HCT116 (cell line): ENCODE measurements around the gene DLX4. TPM values are rescaled to one million over a fixed set of nuclear protein-coding genes. Genes with fewer than 3 reads are reported as not detected.

Experiments used
- ATAC-seq: fragments of 200-7000 bp; cut with Tn5 transposase; 2 replicates; pipeline ENCODE4 v1.9.1; 2020; ENCODE audit warnings: mild to moderate bottlenecking, moderate library complexity
- BruUV-seq: library from RNA; stranded (reverse); fragments of 400-500 nt; replicated peaks from 2 replicates; lab custom pipeline; 2021; lab: Mats Ljungman, UMichigan
- CTCF ChIA-PET: fragments of 300-600 bp; sonication (Branson Sonifier 250); formaldehyde crosslinking; loops from one replicate; lab custom pipeline; 2021; ENCODE audit warnings: antibody characterized with exemption; lab: Charles Lee
- POLR2A ChIA-PET: fragments of 300-600, 350-600 bp; sonication (Branson Sonifier 250); formaldehyde crosslinking; loops from one replicate; lab custom pipeline; 2021; ENCODE audit warnings: antibody characterized with exemption; lab: Charles Lee
- RAD21 ChIA-PET, 2 experiments: fragments of 300-600 bp; sonication (Branson Sonifier 250); formaldehyde crosslinking; loops; one replicate each; lab custom pipeline; 2023; ENCODE audit warnings: low total read pairs in 2 of 2; ENCODE audit not compliant: uncharacterized antibody in 2 of 2, unreplicated experiment in 2 of 2, low non-redundant PET in 1 of 2; lab: Charles Lee
- DNase-seq: peaks from one replicate; pipeline ENCODE4 v3.0.0-alpha.2; 2010; ENCODE audit warnings: low read depth, low spot score
- H2AFZ ChIP-seq: fragments of 200-600 bp; shearing (Covaris generic), sonication (generic); 2 replicates; pipeline ENCODE4 v1.6.1; 2017; ENCODE audit warnings: low read depth, mixed run types, mixed read lengths, antibody characterized with exemption, low read length; ENCODE audit not compliant: poor library complexity, severe bottlenecking
- H3K27ac ChIP-seq: 2 replicates; pipeline ENCODE4 v1.5.1; 2012; ENCODE audit warnings: low read depth, low read length
- H3K27me3 ChIP-seq: fragments of 200-600 bp; sonication (generic); 2 replicates; pipeline ENCODE4 v1.6.1; 2016; ENCODE audit warnings: mixed run types, low read length, mixed read lengths; ENCODE audit not compliant: insufficient read depth
- H3K36me3 ChIP-seq, 2 experiments: fragments of 200-500 bp in 1 of 2; fragments of 200-600 bp in 1 of 2; sonication (Bioruptor generic) in 1 of 2; sonication (generic) in 1 of 2; 2 replicates each; pipeline versions ENCODE4 v1.5.1 to v1.6.1; 2014 to 2016; ENCODE audit warnings: low read length in 2 of 2, inconsistent platforms in 1 of 2, mixed read lengths in 1 of 2, mixed run types in 1 of 2; ENCODE audit not compliant: insufficient read depth in 2 of 2, control insufficient read depth in 1 of 2
- H3K4me1 ChIP-seq, 2 experiments: fragments of 200-600 bp in 1 of 2; sonication (generic) in 1 of 2; 2 replicates each; pipeline versions ENCODE4 v1.5.1 to v1.6.1; 2012 to 2017; ENCODE audit warnings: low read length in 2 of 2, inconsistent platforms in 1 of 2, mild to moderate bottlenecking in 1 of 2, mixed read lengths in 1 of 2, mixed run types in 1 of 2, moderate library complexity in 1 of 2; ENCODE audit not compliant: insufficient read depth in 2 of 2, control insufficient read depth in 1 of 2
- H3K4me2 ChIP-seq: fragments of 200-600 bp; sonication (generic); 2 replicates; pipeline ENCODE4 v1.6.1; 2017; ENCODE audit warnings: mixed run types, low read length, mixed read lengths
- H3K4me3 ChIP-seq, 2 experiments: fragments of 200-600 bp in 1 of 2; sonication (generic) in 1 of 2; replicated peaks in 1 of 2; 2 replicates each; pipeline ENCODE4 v1.5.1; 2011 to 2016; ENCODE audit warnings: low read length in 2 of 2, control low read depth in 1 of 2, low read depth in 1 of 2, mild to moderate bottlenecking in 1 of 2, mixed read lengths in 1 of 2, mixed run types in 1 of 2
- H3K79me2 ChIP-seq: fragments of 200-600 bp; sonication (generic); 2 replicates; pipeline ENCODE4 v1.6.1; 2017; ENCODE audit warnings: mild to moderate bottlenecking, mixed run types, low read length, moderate library complexity, mixed read lengths; ENCODE audit not compliant: insufficient read depth
- H3K9ac ChIP-seq: fragments of 200-600 bp; sonication (generic); 2 replicates; pipeline ENCODE4 v1.6.1; 2016; ENCODE audit warnings: low read length, mixed read lengths
- H3K9me2 ChIP-seq: fragments of 200-600 bp; sonication (generic), shearing (Covaris generic); 2 replicates; pipeline ENCODE4 v1.6.1; 2017; ENCODE audit warnings: mixed run types, mild to moderate bottlenecking, moderate library complexity; ENCODE audit not compliant: insufficient read depth
- H3K9me3 ChIP-seq, 2 experiments: fragments of 200-500 bp in 1 of 2; fragments of 200-600 bp in 1 of 2; sonication (Bioruptor generic) in 1 of 2; sonication (generic) in 1 of 2; 2 replicates each; pipeline ENCODE4 v1.6.1; 2014 to 2017; ENCODE audit warnings: low read length in 2 of 2, mixed read lengths in 2 of 2, inconsistent platforms in 1 of 2, low read depth in 1 of 2, mild to moderate bottlenecking in 1 of 2, mixed run types in 1 of 2, moderate library complexity in 1 of 2; ENCODE audit not compliant: control insufficient read depth in 1 of 2, insufficient read depth in 1 of 2
- H4K20me1 ChIP-seq: fragments of 200-600 bp; sonication (generic), shearing (Covaris generic); 2 replicates; pipeline ENCODE4 v1.6.1; 2017; ENCODE audit warnings: mixed run types, mild to moderate bottlenecking, moderate library complexity; ENCODE audit not compliant: insufficient read depth
- CBX3 ChIP-seq: IDR thresholded peaks from 2 replicates; pipeline ENCODE4 v1.6.1; 2012; ENCODE audit warnings: low read depth
- EGR1 ChIP-seq: IDR thresholded peaks from 2 replicates; pipeline ENCODE4 v1.6.1; 2012; ENCODE audit warnings: low read depth
- ELF1 ChIP-seq: IDR thresholded peaks from 2 replicates; pipeline ENCODE4 v1.6.1; 2012; ENCODE audit warnings: low read depth, borderline replicate concordance
- EZH2 ChIP-seq: fragments of 200-600 bp; sonication (generic); IDR thresholded peaks from 2 replicates; pipeline ENCODE4 v1.6.1; 2017; ENCODE audit warnings: antibody characterized with exemption, mixed run types
- POLR2A ChIP-seq: IDR thresholded peaks from 2 replicates; pipeline ENCODE4 v1.7.0; 2011; ENCODE audit warnings: borderline replicate concordance; ENCODE audit not compliant: insufficient read depth, insufficient read length; ENCODE audit errors: extremely low read depth
- POLR2AphosphoS5 ChIP-seq: IDR thresholded peaks from 2 replicates; pipeline ENCODE4 v1.6.1; 2011; ENCODE audit warnings: mild to moderate bottlenecking, low read depth, low read length, moderate library complexity
- RAD21 ChIP-seq: IDR thresholded peaks from 2 replicates; pipeline ENCODE4 v1.6.1; 2012; ENCODE audit warnings: low read depth, mild to moderate bottlenecking
- SP1 ChIP-seq: IDR thresholded peaks from 2 replicates; pipeline ENCODE4 v1.6.1; 2012; ENCODE audit warnings: low read depth
- SRF ChIP-seq: IDR thresholded peaks from 2 replicates; pipeline ENCODE4 v1.6.1; 2012; ENCODE audit warnings: low read depth
- YY1 ChIP-seq: IDR thresholded peaks from 2 replicates; pipeline ENCODE4 v1.6.1; 2011; ENCODE audit warnings: low read length, low read depth, moderate library complexity, mild to moderate bottlenecking; ENCODE audit not compliant: insufficient replicate concordance; ENCODE audit errors: extremely low read depth
- ZNF274 ChIP-seq: fragments of 200-500 bp; sonication (Bioruptor generic); IDR thresholded peaks from 2 replicates; pipeline ENCODE4 v1.6.1; 2014; ENCODE audit warnings: mild to moderate bottlenecking, low read depth, low read length, inconsistent platforms
- intact Hi-C: fragments of 100-400 bp; cut with micrococcal nuclease; formaldehyde crosslinking; loops from 2 replicates; pipeline ENCODE4 v1.10.0; 2022
- total RNA-seq: library from RNA; stranded (reverse); gene quantifications from one replicate; pipeline ENCODE4 v1.2.1, GENCODE V29; 2021; ENCODE audit not compliant: unreplicated experiment
- TF ChIP-seq, protein P1 (sequence below): IDR thresholded peaks from 2 replicates; pipeline ENCODE4 v1.6.1; 2011; ENCODE audit warnings: mild to moderate bottlenecking, low read length, moderate library complexity; ENCODE audit not compliant: insufficient replicate concordance; ENCODE audit errors: extremely low read depth
- TF ChIP-seq, protein P2 (sequence below): IDR thresholded peaks from 2 replicates; pipeline ENCODE4 v1.6.1; 2012
- TF ChIP-seq, protein P3 (sequence below): IDR thresholded peaks from 2 replicates; pipeline ENCODE4 v1.6.1; 2012
- TF ChIP-seq, protein P4 (sequence below): IDR thresholded peaks from 2 replicates; pipeline ENCODE4 v1.6.1; 2012; ENCODE audit warnings: low read depth

Gene DLX4
- total RNA-seq, 1 experiment from 2014 or later = 14.0 TPM

DNA sequence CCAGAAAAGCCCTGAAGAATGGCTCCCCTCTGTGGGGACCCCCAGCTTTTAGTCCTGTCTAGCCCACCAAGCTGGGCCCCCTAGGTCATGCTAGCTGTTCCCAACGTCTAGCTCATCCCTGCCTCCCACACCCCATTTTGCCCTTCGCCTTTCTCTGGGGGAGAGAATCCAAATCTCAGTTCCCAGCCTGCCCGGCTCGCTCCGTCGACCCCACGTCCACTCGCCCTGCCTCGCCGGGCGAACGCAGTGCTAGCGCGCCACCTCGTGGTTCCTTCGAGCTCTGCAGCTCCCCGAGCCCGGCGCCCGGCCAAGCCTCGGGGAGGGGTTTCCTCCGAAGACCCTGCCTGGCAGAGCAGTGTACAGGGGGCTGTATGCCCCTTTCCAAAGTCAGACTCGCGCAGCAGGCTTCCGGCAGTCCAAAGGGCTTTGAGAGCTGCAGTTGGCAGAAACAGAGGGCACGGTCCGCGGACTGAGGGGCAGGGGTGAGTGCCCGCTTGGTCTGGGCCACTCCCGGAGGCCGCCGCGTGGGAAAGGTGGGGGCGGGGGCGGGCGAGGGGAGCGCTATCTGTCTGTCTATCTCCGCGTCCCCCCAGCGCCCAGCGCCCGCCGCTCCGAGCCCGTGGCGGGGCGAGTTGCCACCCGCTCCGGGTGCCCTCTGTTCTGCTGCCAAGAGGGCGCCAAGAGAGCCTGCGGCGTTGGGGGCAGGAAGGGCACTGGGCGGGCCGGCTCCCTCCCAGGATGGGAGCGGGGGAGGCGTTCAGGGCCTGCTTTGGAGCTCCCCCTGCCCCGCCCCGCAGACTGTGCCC, 27.7 kb downstream of the DLX4 start (continued):
- TF ChIP-seq YY1 = peak; percentile 18
- no peak for TF ChIP-seq EZH2
- peak; percentile 100 for TF ChIP-seq RAD21
- TF ChIP-seq POLR2AphosphoS5 = peak; percentile 31; the same call in 1 of the 2 replicates

DNA sequence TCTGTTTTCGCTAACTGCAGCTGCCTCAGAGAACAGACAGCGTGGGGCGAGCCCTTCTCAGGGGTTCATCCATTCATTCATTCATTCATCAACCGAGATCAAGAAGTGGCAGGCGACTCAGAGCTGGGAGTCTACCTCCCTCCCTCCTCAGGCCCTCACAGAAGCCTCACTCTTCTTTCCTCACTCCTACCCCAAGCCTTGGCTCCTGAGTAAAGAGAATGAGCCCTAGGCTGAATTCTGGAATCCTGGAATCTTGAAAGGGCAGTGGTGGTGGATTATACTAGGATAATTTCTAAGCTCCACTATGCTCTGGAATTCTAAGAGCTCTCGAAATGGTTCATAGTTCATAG, 28.3 kb downstream of the DLX4 start:
- DNase-seq = no peak
- ChIA-PET RAD21 (interaction anchor here (0.9 to 3.5 kb wide), 22 partner anchors 9 to 430 kb away, joined by 3 to 36 read pairs (median 5); partner anchors contain the start of genes PDK2 (in 1 of the 2) and SLC35B1 (in 1 of the 2)), POLR2A (interaction anchor here (1.0 to 2.5 kb wide), 11 partner anchors 45 to 440 kb away, joined by 3 to 17 read pairs (median 4); partner anchors contain the start of genes FAM117A, ITGA3 and SLC35B1), CTCF (interaction anchor here (0.9 to 5.6 kb wide), 43 partner anchors 8 to 589 kb away, joined by 3 to 196 read pairs (median 7); partner anchors contain the start of genes ITGA3, KAT7, PHB1 and SLC35B1)
- no peak for ATAC-seq
- Histone ChIP-seq H3K4me2 (peak overlapping the region; percentile 91), H2AFZ (peak overlapping the region; percentile 87), H4K20me1 (no peaks in the 10 kb centered on the region), H3K27ac (peak overlapping the region; percentile 16; the same call in 1 of the 2 replicates), H3K4me1 (peaks cover 14 to 30% of the 10 kb centered on the region in 2 experiments), H3K79me2 (no peaks in the 10 kb centered on the region), H3K36me3 (no peaks in the 10 kb centered on the region), H3K9ac (peak overlapping the region; percentile 61), H3K9me2 (no peaks in the 10 kb centered on the region), H3K4me3 (peak overlapping the region; percentile 56 to 69), H3K9me3 (no peaks in the 10 kb centered on the region), H3K27me3 (peaks cover 6% of the 10 kb centered on the region; the same call in 1 of the 2 replicates)
- BruUV-seq = no TSS peak
- TF ChIP-seq YY1 = no peak
- TF ChIP-seq, protein P1, sequence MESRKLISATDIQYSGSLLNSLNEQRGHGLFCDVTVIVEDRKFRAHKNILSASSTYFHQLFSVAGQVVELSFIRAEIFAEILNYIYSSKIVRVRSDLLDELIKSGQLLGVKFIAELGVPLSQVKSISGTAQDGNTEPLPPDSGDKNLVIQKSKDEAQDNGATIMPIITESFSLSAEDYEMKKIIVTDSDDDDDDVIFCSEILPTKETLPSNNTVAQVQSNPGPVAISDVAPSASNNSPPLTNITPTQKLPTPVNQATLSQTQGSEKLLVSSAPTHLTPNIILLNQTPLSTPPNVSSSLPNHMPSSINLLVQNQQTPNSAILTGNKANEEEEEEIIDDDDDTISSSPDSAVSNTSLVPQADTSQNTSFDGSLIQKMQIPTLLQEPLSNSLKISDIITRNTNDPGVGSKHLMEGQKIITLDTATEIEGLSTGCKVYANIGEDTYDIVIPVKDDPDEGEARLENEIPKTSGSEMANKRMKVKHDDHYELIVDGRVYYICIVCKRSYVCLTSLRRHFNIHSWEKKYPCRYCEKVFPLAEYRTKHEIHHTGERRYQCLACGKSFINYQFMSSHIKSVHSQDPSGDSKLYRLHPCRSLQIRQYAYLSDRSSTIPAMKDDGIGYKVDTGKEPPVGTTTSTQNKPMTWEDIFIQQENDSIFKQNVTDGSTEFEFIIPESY = no peak
- TF ChIP-seq SP1 = no peak
- no peak for TF ChIP-seq EZH2
- TF ChIP-seq, protein P2, sequence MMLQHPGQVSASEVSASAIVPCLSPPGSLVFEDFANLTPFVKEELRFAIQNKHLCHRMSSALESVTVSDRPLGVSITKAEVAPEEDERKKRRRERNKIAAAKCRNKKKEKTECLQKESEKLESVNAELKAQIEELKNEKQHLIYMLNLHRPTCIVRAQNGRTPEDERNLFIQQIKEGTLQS = no peak
- no peak for TF ChIP-seq POLR2A
- TF ChIP-seq CBX3 = no peak
- no peak for TF ChIP-seq SRF
- no peak for TF ChIP-seq ZNF274
- TF ChIP-seq ELF1 = no peak
- TF ChIP-seq, protein P3, sequence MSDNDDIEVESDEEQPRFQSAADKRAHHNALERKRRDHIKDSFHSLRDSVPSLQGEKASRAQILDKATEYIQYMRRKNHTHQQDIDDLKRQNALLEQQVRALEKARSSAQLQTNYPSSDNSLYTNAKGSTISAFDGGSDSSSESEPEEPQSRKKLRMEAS = no peak
- TF ChIP-seq EGR1 = no peak
- TF ChIP-seq, protein P4, sequence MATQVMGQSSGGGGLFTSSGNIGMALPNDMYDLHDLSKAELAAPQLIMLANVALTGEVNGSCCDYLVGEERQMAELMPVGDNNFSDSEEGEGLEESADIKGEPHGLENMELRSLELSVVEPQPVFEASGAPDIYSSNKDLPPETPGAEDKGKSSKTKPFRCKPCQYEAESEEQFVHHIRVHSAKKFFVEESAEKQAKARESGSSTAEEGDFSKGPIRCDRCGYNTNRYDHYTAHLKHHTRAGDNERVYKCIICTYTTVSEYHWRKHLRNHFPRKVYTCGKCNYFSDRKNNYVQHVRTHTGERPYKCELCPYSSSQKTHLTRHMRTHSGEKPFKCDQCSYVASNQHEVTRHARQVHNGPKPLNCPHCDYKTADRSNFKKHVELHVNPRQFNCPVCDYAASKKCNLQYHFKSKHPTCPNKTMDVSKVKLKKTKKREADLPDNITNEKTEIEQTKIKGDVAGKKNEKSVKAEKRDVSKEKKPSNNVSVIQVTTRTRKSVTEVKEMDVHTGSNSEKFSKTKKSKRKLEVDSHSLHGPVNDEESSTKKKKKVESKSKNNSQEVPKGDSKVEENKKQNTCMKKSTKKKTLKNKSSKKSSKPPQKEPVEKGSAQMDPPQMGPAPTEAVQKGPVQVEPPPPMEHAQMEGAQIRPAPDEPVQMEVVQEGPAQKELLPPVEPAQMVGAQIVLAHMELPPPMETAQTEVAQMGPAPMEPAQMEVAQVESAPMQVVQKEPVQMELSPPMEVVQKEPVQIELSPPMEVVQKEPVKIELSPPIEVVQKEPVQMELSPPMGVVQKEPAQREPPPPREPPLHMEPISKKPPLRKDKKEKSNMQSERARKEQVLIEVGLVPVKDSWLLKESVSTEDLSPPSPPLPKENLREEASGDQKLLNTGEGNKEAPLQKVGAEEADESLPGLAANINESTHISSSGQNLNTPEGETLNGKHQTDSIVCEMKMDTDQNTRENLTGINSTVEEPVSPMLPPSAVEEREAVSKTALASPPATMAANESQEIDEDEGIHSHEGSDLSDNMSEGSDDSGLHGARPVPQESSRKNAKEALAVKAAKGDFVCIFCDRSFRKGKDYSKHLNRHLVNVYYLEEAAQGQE = no peak
- intact Hi-C loops = loop anchor here (1.0 to 2.0 kb wide), 2 partner anchors 208 to 429 kb away; partner anchors contain the start of gene KAT7
